Peyer's patch (tissue), 4 donors: Measurements from ENCODE around the gene TRIML1.

Experiments used
- POLR2A ChIP-seq, 2 donors: fragments of 450-650 bp; IDR thresholded peaks; one replicate each; pipeline ENCODE4 v1.5.1; 2017; ENCODE audit warnings: antibody characterized with exemption in 2 of 2, mild to moderate bottlenecking in 2 of 2, moderate library complexity in 2 of 2
- TF ChIP-seq, protein P1 (sequence below), 6 experiments: fragments of 450-650 bp in 4 of 6; fragments of 200-600 bp in 2 of 6; sonication (generic) in 1 of 6; IDR thresholded peaks; one replicate each; pipeline ENCODE4 v1.5.1; 2017 to 2019; ENCODE audit warnings: antibody characterized with exemption in 6 of 6, mild to moderate bottlenecking in 3 of 6, moderate library complexity in 1 of 6

DNA sequence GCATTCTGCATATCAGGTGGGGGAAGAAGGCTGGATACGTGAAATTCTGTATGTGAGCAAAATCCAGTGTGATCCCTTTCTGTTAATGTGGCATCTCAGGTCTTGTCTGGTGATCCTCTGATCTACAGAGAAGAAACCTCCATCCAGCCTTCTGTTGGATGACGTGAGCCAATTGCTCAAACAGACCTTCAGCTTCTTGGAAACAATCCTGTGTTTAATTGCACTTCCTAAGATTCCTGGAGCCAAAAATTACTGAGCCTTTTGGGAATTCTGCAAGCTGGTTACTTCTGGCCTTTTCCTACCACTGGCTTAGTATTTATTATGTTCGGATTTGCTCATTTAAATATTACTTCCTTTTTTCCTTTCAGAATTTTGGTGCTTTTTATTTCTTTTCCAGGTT, 51.2 kb downstream of the TRIML1 start:
- TF ChIP-seq, protein P1, sequence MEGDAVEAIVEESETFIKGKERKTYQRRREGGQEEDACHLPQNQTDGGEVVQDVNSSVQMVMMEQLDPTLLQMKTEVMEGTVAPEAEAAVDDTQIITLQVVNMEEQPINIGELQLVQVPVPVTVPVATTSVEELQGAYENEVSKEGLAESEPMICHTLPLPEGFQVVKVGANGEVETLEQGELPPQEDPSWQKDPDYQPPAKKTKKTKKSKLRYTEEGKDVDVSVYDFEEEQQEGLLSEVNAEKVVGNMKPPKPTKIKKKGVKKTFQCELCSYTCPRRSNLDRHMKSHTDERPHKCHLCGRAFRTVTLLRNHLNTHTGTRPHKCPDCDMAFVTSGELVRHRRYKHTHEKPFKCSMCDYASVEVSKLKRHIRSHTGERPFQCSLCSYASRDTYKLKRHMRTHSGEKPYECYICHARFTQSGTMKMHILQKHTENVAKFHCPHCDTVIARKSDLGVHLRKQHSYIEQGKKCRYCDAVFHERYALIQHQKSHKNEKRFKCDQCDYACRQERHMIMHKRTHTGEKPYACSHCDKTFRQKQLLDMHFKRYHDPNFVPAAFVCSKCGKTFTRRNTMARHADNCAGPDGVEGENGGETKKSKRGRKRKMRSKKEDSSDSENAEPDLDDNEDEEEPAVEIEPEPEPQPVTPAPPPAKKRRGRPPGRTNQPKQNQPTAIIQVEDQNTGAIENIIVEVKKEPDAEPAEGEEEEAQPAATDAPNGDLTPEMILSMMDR (IDR thresholded peaks at IDR 0.05): no peak
- no peak for TF ChIP-seq POLR2A (IDR thresholded peaks at IDR 0.05)
